Fibroblast of villous mesenchyme (primary cell): ENCODE results near the gene GUCY1B1. TPM values are rescaled to one million over a fixed set of nuclear protein-coding genes. Genes with fewer than 3 reads are reported as not detected.
A peak's percentile ranks its signal among the peaks of the same experiment; 100 is the strongest.
"Not testable (repeated sequence)": the region's sequence is repeated elsewhere in the genome, so short reads cannot be mapped to it uniquely, and the experiment has no call there.

Experiments
- DNase-seq: peaks from one replicate; pipeline ENCODE4 v3.0.0-alpha.2; 2010; ENCODE audit warnings: low read depth
- H3K4me3 ChIP-seq: 2 replicates; pipeline ENCODE4 v1.5.1; 2011; ENCODE audit warnings: low read depth, mild to moderate bottlenecking, low read length
- total RNA-seq: library from RNA; depleted of rRNA; stranded (reverse); fragments of >200 nt; gene quantifications from 2 replicates; pipeline ENCODE4 v1.2.3, GENCODE V29; 2012
- TF ChIP-seq, protein P1 (sequence below): IDR thresholded peaks from 2 replicates; pipeline ENCODE4 v1.5.1; 2012; ENCODE audit warnings: low read depth, mild to moderate bottlenecking, low read length; ENCODE audit not compliant: insufficient read depth

The GUCY1B1 gene
- total RNA-seq, 1 donor: 1.7 TPM

DNA sequence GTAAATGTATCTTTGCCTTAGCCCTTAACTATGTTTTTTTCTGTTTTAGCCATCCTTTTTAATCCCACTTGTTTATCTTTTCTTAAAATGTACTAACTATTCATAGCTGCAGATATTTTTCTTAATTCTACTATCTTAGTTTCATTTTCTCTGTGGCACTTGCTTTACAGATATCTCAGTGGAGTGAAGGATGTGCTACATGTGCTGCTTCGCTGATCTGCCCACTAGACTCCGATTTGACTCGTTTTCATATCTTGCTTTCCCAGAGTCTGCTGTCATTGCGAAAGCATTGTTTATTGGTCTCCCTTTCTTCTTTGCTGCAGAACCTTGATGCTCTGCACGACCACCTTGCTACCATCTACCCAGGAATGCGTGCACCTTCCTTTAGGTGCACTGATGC, 30.6 kb downstream of the GUCY1B1 start:
- peak overlapping the region; percentile 21 for H3K4me3 ChIP-seq
- TF ChIP-seq, protein P1, sequence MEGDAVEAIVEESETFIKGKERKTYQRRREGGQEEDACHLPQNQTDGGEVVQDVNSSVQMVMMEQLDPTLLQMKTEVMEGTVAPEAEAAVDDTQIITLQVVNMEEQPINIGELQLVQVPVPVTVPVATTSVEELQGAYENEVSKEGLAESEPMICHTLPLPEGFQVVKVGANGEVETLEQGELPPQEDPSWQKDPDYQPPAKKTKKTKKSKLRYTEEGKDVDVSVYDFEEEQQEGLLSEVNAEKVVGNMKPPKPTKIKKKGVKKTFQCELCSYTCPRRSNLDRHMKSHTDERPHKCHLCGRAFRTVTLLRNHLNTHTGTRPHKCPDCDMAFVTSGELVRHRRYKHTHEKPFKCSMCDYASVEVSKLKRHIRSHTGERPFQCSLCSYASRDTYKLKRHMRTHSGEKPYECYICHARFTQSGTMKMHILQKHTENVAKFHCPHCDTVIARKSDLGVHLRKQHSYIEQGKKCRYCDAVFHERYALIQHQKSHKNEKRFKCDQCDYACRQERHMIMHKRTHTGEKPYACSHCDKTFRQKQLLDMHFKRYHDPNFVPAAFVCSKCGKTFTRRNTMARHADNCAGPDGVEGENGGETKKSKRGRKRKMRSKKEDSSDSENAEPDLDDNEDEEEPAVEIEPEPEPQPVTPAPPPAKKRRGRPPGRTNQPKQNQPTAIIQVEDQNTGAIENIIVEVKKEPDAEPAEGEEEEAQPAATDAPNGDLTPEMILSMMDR: no peak
- peak; percentile 16 for DNase-seq

DNA sequence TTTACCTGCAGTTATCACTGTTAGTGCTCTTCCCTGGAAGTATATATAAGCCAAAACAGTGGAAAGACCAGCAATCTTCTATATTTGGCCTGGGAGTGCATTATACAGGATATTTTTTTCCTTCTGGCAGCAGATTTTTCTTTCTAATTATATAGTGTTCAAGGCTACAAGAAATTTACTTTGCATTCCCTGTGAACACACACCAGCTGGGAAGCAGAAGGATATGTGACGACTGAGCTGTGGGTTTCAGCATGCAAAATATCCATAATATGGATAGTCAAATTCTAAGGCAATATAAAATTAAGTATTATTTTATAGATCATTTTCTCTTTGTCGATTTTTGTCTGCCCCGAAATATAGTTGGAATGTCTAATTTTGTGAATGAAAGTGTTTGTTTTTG, 31.2 kb downstream of the GUCY1B1 start:
- no peak overlapping the region for H3K4me3 ChIP-seq
- TF ChIP-seq, protein P1: no peak
- DNase-seq: no peak

DNA sequence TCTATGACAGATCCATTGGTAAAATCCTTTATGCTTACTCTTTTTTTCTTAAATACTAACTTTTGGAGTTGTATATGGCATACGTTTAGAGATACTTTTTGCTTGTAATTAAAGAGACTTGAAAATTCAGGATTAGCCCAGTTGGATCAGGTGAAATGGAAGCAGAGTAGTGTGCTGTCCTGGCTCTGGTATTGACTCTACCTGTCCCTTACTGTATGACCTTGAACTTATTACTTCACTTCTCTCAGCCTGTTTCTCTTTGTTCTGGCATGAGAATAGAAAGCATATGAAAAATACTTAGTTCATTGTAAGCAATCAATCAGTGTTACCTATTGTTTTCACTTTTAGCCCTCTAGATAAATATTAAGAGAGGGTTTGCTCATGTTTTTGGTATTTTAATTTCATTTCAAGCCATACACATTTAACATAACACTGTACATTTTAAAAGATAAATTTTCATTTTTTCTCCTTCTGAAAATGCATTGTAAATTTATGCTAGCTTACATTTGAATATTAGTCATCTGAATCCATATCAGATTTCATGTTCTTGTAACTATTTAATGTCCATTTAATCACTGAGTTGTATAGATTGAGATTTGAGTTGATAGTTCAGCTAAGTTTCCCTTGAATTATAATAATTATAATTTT, 35.9 kb downstream of the GUCY1B1 start:
- no peak for DNase-seq
- TF ChIP-seq, protein P1: no peak
- H3K4me3 ChIP-seq: no peak overlapping the region

DNA sequence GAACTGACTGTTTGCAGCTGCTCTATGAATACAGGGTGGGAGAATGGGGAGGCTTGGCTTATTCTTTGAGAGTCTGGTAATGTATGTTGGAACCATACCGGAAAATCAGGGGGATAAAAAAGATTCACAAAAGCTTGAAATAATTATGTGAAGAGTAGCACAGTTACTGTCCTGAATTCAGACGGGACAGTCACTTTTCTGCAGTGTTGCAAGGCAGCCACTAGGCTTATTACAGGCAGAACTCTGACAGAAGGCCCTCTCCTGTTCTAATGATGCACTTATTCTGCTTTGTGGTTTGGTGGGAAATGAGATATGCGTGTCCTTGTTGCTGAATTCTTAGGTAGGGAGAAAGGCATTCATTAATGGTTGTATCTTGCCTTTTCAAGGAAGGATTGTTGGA, 37.2 kb downstream of the GUCY1B1 start:
- DNase-seq: no peak
- TF ChIP-seq, protein P1: peak; percentile 57
- H3K4me3 ChIP-seq: no peak overlapping the region

DNA sequence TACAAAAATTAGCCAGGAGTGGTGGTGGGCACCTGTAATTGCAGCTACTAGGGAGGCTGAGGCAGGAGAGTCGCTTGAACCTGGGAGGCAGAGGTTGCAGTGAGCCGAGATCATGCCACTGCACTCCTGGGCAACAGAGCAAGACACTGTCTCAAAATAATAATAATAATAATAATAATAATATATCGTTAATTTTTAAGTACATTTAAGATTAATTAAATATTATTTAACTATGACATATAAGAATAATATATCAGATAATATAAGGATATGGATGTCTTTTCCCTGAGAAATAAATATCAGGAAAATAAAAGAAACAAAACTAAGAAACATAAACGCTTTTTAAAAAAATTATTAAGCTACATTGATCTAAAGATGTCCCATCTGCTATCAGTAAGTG, 38.8 kb downstream of the GUCY1B1 start:
- not testable (repeated sequence) for DNase-seq, H3K4me3 ChIP-seq

DNA sequence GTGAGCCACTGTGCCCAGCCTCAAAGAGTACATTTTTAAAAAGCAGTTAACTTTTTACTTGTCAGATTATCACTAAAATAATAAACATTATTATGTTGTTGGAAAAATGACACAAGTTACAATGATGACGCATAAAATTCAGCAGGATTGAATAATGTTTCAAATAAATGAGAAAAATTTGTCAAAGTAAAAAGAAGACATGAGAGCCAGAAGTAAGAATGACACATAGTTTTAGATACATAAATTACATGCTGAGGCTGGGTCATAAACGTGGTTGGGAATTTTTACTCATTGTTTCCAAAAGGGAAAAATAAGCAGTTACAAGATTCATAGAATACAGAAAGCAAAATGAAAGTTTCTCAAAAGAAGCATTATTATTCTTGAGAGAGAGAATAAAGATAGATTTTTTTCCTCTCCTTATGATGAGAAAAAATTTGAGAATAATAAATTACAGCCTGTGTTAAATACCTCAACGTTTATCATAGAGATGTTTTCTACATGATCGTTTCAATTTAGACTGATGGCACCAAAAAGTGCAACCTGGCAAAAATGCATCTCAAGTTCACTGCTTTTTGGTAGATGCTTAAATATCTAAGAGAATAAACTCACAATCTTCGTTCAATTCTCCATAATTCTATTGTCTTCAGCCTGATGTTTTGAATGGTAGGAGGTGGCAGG, 40.4 kb downstream of the GUCY1B1 start:
- no peak overlapping the region for H3K4me3 ChIP-seq
- TF ChIP-seq, protein P1: no peak
- no peak for DNase-seq

DNA sequence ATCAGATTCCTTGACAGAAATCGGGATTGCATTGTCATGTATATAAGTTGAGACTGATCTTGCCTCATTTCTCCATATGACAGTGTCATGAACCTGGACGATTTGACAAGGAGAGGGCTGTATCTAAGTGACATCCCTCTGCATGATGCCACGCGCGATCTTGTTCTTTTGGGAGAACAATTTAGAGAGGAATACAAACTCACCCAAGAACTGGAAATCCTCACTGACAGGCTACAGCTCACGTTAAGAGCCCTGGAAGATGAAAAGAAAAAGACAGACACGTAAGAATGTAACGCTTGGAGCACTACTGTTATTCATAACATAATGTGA, 40.9 kb downstream of the GUCY1B1 start:
- H3K4me3 ChIP-seq: no peak overlapping the region
- TF ChIP-seq, protein P1: no peak
- no peak for DNase-seq
